HS-5 (cell line): Measurements from ENCODE around the gene RGL4.

Source experiments
- DNase-seq: peaks from one replicate; pipeline ENCODE4 v3.0.0-alpha.2; 2012; ENCODE audit warnings: low read depth

Gene RGL4

GRCh38 chr22:23743303-23743705, 52.5 kb downstream of the RGL4 start:
- no peak for DNase-seq

GRCh38 chr22:23744001-23744400, 53.2 kb downstream of the RGL4 start:
- DNase-seq, result no peak

- no peak for DNase-seq
Measured at GRCh38 chr22:23744485-23744884, 53.7 kb downstream of the RGL4 start.

GRCh38 chr22:23745791-23746190, 55.0 kb downstream of the RGL4 start:
- DNase-seq, result no peak
